Amniotic stem cell (primary cell): Measurements from ENCODE around the gene ELOVL6.

Experiments used
- DNase-seq: peaks from one replicate; lab custom pipeline; 2025; lab: John Stamatoyannopoulos, UW

Gene ELOVL6

DNA sequence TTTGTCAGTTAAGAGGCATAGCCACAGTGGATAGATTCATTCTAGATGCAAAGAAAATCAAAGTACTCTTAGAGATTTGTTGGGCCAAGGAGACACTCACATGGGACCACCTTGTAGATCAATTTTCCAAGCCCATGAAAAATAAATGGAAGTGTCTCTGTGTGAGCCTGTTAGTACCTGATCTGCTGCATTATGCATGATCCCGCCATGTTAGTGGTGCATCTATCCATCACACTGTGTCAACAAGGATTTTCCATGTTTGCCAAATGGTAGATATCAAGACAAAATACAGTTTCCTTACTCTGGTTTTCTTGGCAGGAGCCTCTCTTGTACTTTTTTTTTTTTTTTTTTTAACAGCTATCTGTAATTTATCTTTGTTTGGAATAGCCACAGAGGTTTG, 173.4 kb downstream of the ELOVL6 start:
- no peak for DNase-seq

DNA sequence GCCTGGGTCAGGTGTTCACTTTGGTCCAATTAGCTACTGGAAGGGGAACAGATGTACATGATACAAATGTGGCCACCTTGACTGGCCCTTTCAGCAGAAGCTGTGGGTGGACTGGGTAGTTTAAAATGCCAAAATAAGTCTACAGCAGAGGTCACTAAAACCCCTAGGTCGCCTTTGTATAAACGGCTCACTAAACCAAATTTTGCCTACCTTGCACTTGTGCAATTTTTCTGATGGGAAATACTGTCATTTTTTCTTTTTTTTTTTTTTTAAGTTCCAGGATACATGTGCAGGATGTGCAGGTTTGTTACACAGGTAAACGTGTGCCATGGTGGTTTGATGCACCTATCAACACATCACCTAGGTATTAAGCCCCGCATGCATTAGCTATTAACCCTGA, 176.0 kb downstream of the ELOVL6 start:
- no peak for DNase-seq

DNA sequence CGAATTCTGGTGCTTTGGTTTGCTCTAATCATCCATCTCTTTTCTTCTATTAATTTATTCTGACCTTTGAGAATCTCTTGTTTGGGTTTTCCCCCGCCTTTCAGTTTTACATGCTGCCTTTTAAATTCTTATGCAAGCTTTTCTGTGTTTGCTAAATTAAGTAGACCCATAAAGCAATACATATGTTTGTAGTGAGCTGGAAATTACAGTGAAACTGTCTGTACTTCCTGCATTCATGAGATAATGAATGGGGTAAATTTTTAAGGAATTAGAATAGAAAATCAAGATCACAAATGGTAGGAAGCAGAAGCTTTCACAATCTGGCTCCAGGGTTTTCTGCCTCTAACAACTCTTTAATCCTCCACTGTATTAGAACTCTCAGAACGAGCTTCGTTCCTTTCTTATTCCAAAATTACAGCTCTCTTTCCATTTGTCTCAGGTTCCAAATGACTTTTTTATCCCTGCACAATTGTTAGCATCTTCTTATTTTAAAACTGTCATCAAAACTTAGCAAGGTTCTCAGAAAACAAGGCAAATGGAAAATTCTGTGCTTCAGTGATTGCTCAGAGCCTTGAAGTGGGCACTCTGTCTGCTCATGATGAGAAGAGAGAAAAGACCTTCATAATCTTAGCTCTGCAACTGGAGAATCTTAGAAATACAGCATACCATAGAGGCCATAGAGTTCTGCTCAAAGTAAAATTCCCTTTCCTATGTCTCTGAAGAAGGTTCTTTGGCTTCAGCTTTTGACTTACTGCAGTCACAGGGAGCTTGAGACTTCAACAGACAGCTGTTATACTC, 177.6 kb downstream of the ELOVL6 start:
- DNase-seq, result no peak

DNA sequence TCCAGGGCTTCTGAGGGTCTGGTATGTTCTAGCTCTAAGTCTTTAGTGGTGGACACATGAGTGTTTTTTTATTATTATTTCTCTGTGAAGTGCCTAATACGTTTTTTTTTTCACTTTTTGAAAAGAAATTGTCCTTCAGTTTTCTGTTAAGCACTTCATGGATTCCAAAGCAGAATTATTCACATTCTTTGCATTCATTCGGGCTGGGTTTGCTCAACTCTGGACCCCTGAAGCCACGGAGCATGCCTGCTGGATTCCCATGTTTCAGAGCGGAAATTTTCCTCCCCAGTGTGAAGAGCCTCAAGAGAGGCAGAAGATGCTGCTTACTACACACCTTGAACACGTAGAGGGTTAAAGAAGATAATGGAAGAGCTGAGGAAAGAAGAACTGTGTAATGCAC, 178.3 kb downstream of the ELOVL6 start:
- DNase-seq, result no peak

DNA sequence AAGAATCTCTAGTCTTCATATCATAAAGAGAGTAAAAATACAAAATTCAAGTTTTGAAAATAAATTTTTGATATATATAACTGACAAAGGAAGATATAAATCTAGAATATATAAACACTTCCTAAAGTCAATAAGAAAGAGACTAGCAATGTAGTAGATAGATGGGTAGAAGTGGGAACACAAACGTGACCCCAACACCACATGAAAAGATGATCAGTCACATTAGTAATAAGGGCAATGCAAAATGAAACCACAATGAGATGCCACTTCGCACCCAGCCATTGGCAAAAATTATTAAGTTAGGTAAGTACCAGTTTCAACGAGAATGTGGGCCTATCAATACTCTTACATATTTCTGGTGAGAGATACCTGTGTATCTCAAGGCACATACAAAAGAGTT, 179.3 kb downstream of the ELOVL6 start:
- no peak for DNase-seq

DNA sequence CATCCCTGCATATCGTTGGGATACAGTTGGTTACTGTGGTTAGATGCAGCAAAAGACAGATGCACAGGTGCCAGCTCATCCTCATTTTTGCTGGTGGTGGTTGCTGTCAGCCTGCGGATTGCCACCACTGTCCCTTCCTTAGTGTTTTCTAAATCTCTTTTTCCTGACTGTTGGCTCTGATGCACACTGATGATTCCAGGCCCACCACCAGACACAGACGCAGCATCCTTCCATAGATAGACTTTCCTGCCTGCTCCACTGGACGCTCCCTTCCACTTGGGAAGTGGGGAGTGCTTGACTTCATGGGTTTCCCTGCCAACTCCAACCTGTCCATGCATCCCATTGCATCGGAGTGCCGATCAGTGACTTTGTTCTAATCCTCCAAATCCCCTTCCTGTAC, 184.2 kb downstream of the ELOVL6 start:
- no peak for DNase-seq

DNA sequence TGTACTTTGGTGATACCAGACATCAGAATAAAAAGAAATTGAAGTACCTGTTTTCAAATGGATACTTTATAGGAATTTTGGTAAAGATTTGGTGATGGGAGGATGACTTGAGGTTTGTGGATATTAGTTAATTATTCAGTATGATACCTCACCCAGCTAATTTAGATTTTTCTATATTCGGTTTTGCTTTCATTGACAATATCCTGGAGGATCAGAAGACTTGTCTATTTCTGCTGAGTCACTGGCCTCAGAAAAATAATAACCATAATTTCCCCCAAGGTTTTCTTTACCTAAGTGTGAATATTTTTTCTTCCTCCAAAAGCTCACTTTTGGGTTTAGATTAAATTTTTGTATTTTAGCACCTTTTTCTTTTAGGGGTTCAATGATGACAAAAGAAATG, 185.5 kb downstream of the ELOVL6 start:
- no peak for DNase-seq

DNA sequence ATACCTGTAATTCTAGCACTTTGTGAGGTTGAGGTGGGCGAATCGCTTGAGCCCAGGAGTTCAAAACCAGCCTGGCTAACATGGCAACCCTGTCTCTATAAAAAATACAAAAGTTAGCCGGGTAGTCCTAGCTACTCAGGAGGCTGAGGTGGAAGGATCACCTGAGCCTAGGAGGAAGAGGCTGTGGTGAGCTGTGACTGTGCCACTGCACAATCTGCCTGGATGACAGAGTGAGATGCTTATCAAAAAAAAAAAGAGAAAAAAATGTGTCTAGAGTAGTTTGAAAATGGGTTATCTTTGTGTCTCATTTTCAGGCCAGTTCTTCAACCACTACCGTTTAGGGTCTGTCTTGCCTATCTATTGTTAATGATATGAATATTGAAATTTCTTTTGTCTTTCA, 187.6 kb downstream of the ELOVL6 start:
- DNase-seq, result no peak

DNA sequence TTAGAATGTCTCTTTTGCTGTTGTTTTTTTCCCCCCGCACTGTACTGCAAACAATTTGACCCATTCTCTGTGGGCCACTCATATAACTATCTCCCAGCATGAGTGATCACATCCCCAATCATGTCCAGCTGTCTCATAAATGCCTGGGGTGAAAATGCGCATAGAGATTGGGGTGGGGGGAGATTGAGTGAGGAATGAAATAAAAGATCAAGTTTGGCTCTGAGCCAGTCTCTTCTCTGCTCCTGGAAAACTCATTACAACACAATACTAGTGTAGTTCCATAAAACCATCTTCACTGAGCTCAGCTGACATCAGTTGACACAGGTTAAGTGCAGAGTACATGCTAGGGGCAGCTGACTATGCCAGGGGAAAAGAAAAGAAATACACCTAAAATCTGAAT, 188.9 kb downstream of the ELOVL6 start:
- no peak for DNase-seq

DNA sequence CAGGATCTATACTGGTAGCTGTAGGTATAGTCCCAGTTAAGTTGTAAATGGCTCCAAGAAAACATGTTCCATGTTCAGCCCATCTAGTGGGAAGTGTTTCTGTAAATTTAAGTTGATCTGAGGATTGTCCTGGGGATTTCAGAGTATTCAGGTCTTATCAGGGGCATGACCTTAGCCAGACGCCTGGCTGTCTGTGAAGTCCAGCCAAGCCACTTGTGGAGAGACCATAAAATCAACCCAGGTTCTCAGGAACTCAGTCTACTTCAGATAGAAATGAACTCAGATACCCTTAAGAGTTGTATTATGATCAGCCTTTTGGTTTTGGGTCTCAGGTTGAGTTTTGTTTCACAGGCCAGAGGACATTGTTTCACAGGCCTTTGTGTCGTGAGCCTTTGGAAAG, 189.9 kb downstream of the ELOVL6 start:
- no peak for DNase-seq

DNA sequence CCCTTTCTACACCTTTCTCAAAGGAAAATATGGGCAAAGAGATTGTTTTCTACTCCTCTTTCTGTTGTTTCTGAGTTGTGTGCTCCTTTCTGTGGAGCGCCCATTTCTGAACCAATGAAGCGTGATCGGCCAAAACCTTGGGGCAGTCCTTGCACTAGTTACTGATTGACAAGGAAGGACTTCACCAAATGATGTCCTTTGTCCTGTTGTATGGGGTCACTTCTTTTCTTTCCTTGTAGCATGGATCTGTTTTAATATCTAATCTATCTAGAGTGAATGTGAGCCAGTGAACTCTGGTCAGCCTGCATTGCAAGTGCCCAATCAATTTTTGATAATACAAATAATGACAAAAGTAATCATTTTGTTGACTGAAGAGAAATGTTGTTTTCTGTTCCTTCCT, 191.2 kb downstream of the ELOVL6 start:
- no peak for DNase-seq

DNA sequence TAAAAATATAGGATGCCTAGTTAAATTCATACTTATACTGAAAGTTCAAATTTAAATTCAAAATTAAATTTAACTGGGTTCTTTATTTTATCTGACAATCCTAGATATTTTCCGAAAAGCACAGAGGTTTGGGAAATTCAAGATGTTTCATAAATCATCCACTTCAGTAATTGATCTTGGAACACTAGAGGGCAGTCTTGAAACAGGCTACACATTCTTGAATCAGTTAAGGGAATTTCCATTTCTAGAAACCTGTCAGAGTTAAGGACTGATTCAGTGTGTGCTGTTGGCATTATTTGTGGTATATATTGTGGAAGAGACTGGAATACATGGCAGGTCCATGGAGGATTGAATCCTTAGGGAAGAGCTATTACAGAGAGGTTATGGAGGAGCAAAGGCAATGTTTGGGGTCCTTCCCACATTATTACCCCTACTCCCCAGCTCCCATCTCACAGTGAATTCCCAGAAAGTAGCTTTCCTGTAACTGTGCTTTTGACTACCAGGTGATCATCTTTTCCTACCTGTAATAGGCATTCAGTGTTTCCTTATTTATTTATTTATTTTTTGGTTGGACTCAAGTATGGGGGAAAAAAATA, 192.9 kb downstream of the ELOVL6 start:
- DNase-seq, result peak; percentile 26

DNA sequence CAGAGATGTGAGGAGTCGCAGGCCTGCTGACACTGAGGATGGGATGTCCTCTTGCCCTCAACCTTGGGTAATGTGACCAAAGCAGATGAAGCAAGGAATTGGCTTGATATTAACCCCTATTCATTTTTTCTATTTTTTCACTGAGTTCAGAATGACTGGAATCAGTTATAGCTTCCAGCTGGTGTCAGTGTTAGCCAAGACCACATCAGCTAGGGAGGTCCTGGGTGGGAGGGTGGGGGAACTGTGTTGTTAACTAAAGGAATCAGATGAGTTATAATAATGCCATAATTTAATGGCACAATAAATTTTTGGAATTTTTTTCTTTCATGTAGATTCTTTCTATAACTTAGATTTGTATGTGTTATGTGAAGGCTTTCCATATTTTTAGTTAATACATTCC, 193.9 kb downstream of the ELOVL6 start:
- no peak for DNase-seq

DNA sequence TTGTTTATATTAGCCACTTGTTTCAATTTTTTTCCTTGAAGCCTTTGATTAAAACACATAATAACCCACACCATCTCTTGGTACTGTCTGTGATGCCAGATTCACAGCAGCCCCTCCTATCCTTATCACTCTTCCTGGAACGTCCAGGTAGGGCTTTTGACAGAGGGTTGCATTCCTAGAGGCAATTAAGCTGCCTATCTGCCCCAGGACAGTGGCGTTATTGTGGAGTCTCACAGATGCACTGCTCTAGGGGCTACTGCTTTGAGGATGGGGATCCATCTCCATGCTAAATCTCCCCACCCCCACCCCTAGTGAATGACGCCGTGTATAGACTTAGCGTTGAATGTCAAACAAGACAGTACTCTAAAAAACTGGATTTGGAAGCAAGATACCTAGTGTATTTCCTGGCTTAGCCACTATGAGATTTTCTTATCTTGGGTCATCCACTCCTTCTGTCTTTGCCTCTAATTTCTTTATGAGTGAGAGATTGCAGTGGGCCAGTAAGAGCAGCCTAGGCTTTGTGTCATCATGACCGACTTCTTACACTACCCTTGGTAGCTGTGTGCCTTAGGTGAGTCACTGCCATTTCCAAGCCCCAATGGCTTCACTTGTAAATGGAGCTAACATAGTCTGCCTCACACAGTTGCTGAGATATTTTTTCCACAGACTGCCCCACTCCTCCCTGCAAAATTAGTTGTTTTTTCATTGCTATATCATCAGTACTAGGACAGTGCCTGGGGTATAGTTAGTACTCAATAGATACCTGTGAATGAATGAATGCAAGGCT, 194.8 kb downstream of the ELOVL6 start:
- no peak for DNase-seq

DNA sequence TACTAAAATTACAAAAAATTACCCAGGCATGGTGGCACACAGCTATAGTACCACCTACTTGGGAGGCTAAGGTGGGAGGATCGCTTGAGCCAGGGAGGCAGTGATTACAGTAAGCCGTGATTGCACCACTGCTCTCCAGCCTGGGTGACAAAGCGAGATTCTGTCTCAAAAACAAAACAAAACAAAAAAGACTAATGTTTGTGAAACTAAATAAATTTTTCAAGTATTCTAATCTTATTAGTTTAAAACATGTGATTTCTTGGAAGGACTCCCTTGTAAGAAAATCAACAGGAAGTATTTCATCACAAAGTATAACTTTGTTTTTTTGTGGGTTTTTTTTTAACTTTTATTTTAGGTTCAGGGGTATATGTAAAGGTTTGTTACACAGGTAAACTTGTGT, 196.1 kb downstream of the ELOVL6 start:
- DNase-seq, result no peak

DNA sequence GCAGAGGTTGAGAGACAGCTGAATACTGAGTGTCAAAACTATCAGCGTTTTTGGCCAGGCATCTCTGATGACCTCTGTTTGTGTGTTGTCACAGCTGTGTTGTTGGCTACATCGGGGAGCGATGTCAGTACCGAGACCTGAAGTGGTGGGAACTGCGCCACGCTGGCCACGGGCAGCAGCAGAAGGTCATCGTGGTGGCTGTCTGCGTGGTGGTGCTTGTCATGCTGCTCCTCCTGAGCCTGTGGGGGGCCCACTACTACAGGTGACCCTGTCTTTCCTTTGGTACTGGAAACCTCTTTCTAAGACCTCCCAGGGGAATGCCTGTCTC, 198.9 kb downstream of the ELOVL6 start:
- DNase-seq, result no peak

DNA sequence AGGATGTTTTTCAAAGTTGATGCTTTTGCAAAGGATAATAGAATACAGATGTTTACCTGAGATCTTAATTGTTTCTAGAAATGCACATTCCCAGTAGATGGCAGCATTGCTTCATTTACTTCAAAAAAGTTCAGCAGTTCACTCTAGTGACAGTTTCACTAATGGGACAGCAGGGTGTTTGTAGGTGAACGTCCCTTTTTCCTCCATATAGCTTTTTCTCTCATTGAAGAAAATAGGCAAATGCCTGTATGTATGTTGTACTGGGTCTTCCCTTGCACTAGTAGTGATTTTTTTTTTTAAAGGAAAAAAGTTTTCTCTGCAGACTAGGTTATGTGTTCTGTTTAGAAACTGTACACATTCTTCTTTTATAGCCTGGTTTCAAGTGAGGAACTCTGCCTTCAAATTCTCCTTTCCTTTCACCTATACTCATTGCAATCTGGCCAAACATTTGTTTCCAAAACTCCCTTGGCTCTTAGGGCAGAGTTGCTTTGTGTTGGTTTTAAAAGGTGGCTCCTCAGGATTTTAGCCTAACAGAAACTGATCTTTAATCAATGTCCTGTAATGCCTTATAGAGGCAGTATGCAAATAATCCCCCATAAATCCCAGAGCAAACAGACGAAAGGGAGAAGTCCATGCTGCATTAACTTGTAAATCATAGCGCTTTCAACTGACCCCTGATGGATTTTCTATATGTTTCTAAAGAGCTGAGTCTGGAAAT, 199.4 kb downstream of the ELOVL6 start:
- DNase-seq, result no peak

DNA sequence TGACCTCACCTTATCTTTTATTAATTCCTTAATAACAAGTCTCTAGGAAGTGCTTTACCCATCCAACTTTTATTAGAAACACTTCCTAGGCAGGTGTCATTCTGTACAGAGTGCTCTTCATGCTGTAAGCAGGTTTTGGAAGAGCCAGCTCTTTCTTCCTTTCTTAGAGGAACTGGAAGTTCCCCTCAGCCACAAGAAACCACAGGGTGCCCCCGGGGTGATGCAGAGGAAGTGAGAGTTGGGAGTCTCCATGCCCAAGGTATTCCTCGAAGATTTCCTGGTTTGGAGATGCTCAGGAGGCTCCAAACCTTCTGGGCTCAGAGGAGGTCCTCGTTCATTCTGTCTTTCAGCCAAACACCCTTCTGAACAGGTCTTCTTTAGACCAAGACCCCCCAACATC, 201.9 kb downstream of the ELOVL6 start:
- no peak for DNase-seq
